Gastrocnemius medialis (tissue), 4 donors: ENCODE measurements around the gene FKBP1C. TPM values are rescaled to one million over a fixed set of nuclear protein-coding genes. Genes with fewer than 3 reads are reported as not detected.
"Not testable (repeated sequence)": the region's sequence is repeated elsewhere in the genome, so short reads cannot be mapped to it uniquely, and the experiment has no call there.

Experiments
- ATAC-seq, 2 donors: fragments of 150-250 bp; one replicate each; pipeline ENCODE4 v1.9.1; 2016
- DNase-seq, 2 donors: peaks; one replicate each; pipeline ENCODE4 v3.0.0-alpha.2; 2019
- H3K27ac ChIP-seq, 4 donors: fragments of 200-600 bp; sonication (generic); 1 replicate in 1 of 4; 2 replicates in 3 of 4; pipeline ENCODE4 v1.5.1; 2016 to 2018; ENCODE audit warnings: mild to moderate bottlenecking in 2 of 4, moderate library complexity in 1 of 4
- H3K27me3 ChIP-seq, 3 donors: fragments of 200-600 bp; sonication (generic) in 2 of 3; 1 replicate in 1 of 3; 2 replicates in 2 of 3; pipeline versions ENCODE4 v1.5.1 to v1.6.0; 2016 to 2019; ENCODE audit warnings: mild to moderate bottlenecking in 1 of 3, moderate library complexity in 1 of 3
- H3K36me3 ChIP-seq, 2 donors: fragments of 200-600 bp; sonication (generic) in 1 of 2; one replicate each; pipeline ENCODE4 v1.5.1; 2017 to 2018
- H3K4me1 ChIP-seq, 2 donors: fragments of 200-600 bp; sonication (generic) in 1 of 2; one replicate each; pipeline ENCODE4 v1.5.1; 2016 to 2017; ENCODE audit warnings: mild to moderate bottlenecking in 2 of 2
- H3K4me3 ChIP-seq, 4 donors: fragments of 200-600 bp; sonication (generic) in 3 of 4; 1 replicate in 1 of 4; 2 replicates in 3 of 4; pipeline ENCODE4 v1.5.1; 2016 to 2019; ENCODE audit warnings: mild to moderate bottlenecking in 2 of 4
- H3K9me3 ChIP-seq, 3 donors: fragments of 200-600 bp; sonication (generic) in 2 of 3; 1 replicate in 1 of 3; 2 replicates in 2 of 3; pipeline ENCODE4 v1.5.1; 2016 to 2019
- POLR2A ChIP-seq, 2 donors: fragments of 450-650 bp; IDR thresholded peaks; one replicate each; pipeline ENCODE4 v1.6.1; 2017; ENCODE audit warnings: antibody characterized with exemption in 2 of 2, mild to moderate bottlenecking in 2 of 2, moderate library complexity in 2 of 2
- in situ Hi-C, 4 donors: fragments of 200-750 bp; cut with MboI; loops; one replicate each; pipeline versions ENCODE4 v1.15.0 to v1.8.0; 2017; ENCODE audit warnings: low sequenced_read_pairs in 4 of 4
- intact Hi-C: fragments of 100-400 bp; cut with DNase I; formaldehyde crosslinking; loops from one replicate; pipeline ENCODE4 v1.15.1; 2023; ENCODE audit warnings: low total_unique reads
- total RNA-seq, 4 donors: library from RNA; depleted of rRNA; stranded (reverse); fragments of >200 nt; gene quantifications; one replicate each; pipeline versions ENCODE4 v1.1.0 to v1.2.3, GENCODE V29; 2016
- TF ChIP-seq, protein P1 (sequence below), 5 experiments: fragments of 450-650 bp in 3 of 5; fragments of 200-600 bp in 2 of 5; sonication (generic) in 2 of 5; IDR thresholded peaks in 4 of 5; conservative IDR thresholded peaks in 1 of 5; 1 replicate in 4 of 5; 2 replicates in 1 of 5; pipeline ENCODE4 v1.5.1; 2016 to 2019; ENCODE audit warnings: antibody characterized with exemption in 5 of 5, mild to moderate bottlenecking in 3 of 5, moderate library complexity in 3 of 5

FKBP1C gene
- under 1 TPM in 1 of 4 donors, not detected in 3; 0.20 TPM for total RNA-seq

- intact Hi-C loops, H3K27me3 ChIP-seq, ATAC-seq, H3K36me3 ChIP-seq, H3K27ac ChIP-seq, DNase-seq, H3K4me3 ChIP-seq, H3K4me1 ChIP-seq, in situ Hi-C loops, H3K9me3 ChIP-seq: not testable (repeated sequence)
Measured at GRCh38 chr6:63211343-63211742, at the start of gene FKBP1C. TSS of gene FKBP1C (plus strand) at chr6:63211469.

GRCh38 chr6:63164047-63164803, 47.0 kb upstream of the FKBP1C start:
- H3K9me3 ChIP-seq, H3K4me3 ChIP-seq, H3K4me1 ChIP-seq, in situ Hi-C loops, H3K36me3 ChIP-seq, intact Hi-C loops, H3K27me3 ChIP-seq, ATAC-seq, H3K27ac ChIP-seq, DNase-seq: not testable (repeated sequence)

DNA sequence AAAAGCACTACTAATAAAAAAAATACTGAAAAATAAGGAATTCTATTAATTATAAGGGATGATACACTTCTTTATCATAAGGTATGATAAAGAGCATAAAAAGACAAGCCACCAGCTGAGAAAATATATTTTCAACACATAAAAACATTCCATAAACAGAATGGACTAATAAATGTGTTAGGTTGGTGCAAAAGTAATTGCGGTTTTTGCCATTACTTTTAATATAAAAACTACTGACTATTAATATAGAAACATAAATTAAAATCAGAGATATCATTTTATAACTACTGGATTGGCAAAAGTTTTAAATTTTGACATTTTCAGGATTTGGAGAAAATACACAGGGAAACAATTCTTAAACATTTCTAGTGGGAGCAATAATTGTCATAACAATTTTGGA, 37.1 kb upstream of the FKBP1C start:
- no peaks in the 10 kb centered on the region for H3K4me1 ChIP-seq
- no peak for ATAC-seq
- TF ChIP-seq POLR2A (IDR thresholded peaks at IDR 0.05) = no peak
- TF ChIP-seq, protein P1, sequence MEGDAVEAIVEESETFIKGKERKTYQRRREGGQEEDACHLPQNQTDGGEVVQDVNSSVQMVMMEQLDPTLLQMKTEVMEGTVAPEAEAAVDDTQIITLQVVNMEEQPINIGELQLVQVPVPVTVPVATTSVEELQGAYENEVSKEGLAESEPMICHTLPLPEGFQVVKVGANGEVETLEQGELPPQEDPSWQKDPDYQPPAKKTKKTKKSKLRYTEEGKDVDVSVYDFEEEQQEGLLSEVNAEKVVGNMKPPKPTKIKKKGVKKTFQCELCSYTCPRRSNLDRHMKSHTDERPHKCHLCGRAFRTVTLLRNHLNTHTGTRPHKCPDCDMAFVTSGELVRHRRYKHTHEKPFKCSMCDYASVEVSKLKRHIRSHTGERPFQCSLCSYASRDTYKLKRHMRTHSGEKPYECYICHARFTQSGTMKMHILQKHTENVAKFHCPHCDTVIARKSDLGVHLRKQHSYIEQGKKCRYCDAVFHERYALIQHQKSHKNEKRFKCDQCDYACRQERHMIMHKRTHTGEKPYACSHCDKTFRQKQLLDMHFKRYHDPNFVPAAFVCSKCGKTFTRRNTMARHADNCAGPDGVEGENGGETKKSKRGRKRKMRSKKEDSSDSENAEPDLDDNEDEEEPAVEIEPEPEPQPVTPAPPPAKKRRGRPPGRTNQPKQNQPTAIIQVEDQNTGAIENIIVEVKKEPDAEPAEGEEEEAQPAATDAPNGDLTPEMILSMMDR (IDR thresholded peaks at IDR 0.05 in 4 of 5, conservative IDR thresholded peaks at IDR 0.05 in 1 of 5) = no peak
- intact Hi-C loops = no loop called here
- in situ Hi-C loops = no loop called here
- no peaks in the 10 kb centered on the region for H3K9me3 ChIP-seq
- H3K36me3 ChIP-seq = no peaks in the 10 kb centered on the region
- no peak overlapping the region for H3K4me3 ChIP-seq
- H3K27me3 ChIP-seq = no peaks in the 10 kb centered on the region
- DNase-seq = no peak
- H3K27ac ChIP-seq = no peak overlapping the region

- Histone ChIP-seq H3K9me3 (no peaks in the 10 kb centered on the region), H3K27ac (no peak overlapping the region), H3K27me3 (no peaks in the 10 kb centered on the region), H3K36me3 (no peaks in the 10 kb centered on the region), H3K4me3 (no peak overlapping the region), H3K4me1 (no peaks in the 10 kb centered on the region)
- in situ Hi-C loops = no loop called here
- TF ChIP-seq, protein P1 (IDR thresholded peaks at IDR 0.05 in 4 of 5, conservative IDR thresholded peaks at IDR 0.05 in 1 of 5) = no peak
- TF ChIP-seq POLR2A (IDR thresholded peaks at IDR 0.05) = no peak
- ATAC-seq (no peak), DNase-seq (no peak)
- intact Hi-C loops = no loop called here
Measured at GRCh38 chr6:63176181-63176580, 35.1 kb upstream of the FKBP1C start.

- in situ Hi-C loops (no loop called here), intact Hi-C loops (no loop called here)
- no peaks in the 10 kb centered on the region for H3K4me1 ChIP-seq
- no peak for DNase-seq
- TF ChIP-seq, protein P1 (IDR thresholded peaks at IDR 0.05 in 4 of 5, conservative IDR thresholded peaks at IDR 0.05 in 1 of 5) = no peak
- TF ChIP-seq POLR2A (IDR thresholded peaks at IDR 0.05) = no peak
- H3K27ac ChIP-seq = no peak overlapping the region
- no peaks in the 10 kb centered on the region for H3K36me3 ChIP-seq
- no peaks in the 10 kb centered on the region for H3K9me3 ChIP-seq
- ATAC-seq = no peak
- H3K27me3 ChIP-seq = no peaks in the 10 kb centered on the region
- H3K4me3 ChIP-seq = no peak overlapping the region
Measured at GRCh38 chr6:63180367-63180766, 30.9 kb upstream of the FKBP1C start.

DNA sequence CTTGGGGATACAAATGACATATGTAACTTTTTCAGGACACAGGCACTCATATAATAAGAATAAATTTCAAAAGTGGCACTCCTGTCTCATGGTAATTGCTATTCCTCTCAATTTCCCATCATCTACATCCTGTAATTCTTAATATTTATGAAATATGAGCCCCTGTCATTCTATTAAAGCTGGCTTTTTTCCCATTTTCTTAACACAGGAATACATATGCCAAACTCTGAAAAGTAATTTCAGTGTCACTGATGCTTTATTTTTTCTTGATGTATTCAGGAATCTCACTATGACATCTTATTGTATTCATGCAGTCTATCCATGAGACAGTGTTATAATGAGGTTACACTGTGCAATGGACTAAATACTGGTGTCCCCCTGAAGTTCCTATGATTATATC, 24.3 kb upstream of the FKBP1C start:
- Histone ChIP-seq H3K9me3 (no peaks in the 10 kb centered on the region), H3K36me3 (no peaks in the 10 kb centered on the region), H3K4me3 (no peak overlapping the region), H3K27me3 (no peaks in the 10 kb centered on the region), H3K4me1 (no peaks in the 10 kb centered on the region), H3K27ac (no peak overlapping the region)
- TF ChIP-seq, protein P1 (IDR thresholded peaks at IDR 0.05 in 4 of 5, conservative IDR thresholded peaks at IDR 0.05 in 1 of 5) = no peak
- TF ChIP-seq POLR2A (IDR thresholded peaks at IDR 0.05) = no peak
- intact Hi-C loops (no loop called here), in situ Hi-C loops (no loop called here)
- ATAC-seq = no peak
- no peak for DNase-seq
